B cell (primary cell): Measurements from ENCODE around the gene CLCN5. TPM values are rescaled to one million over a fixed set of nuclear protein-coding genes. Genes with fewer than 3 reads are reported as not detected.

Experiments
- ATAC-seq: fragments of 200-7000 bp; cut with Tn5 transposase; one replicate; pipeline ENCODE4 v1.10.0; 2021; ENCODE audit warnings: low read depth, mild to moderate bottlenecking, moderate number of reproducible peaks, moderate library complexity
- CTCF ChIA-PET: fragments of 350-600 bp; sonication (Branson Sonifier 250); formaldehyde crosslinking; loops from one replicate; lab custom pipeline; 2021; ENCODE audit warnings: antibody characterized with exemption, inconsistent platforms; lab: Charles Lee
- POLR2A ChIA-PET: fragments of 350-600 bp; sonication (Branson Sonifier 250); formaldehyde crosslinking; loops from one replicate; lab custom pipeline; 2021; ENCODE audit warnings: antibody characterized with exemption; lab: Charles Lee
- DNase-seq: peaks from one replicate; pipeline ENCODE4 v3.0.0; 2013
- H2AFZ ChIP-seq: 2 replicates; pipeline ENCODE4 v1.6.1; 2012; ENCODE audit warnings: mild to moderate bottlenecking, low read depth, low read length; ENCODE audit not compliant: insufficient read depth, poor library complexity, severe bottlenecking
- H3K27ac ChIP-seq, 2 donors: 1 replicate in 1 of 2; 2 replicates in 1 of 2; pipeline ENCODE4 v1.5.1; 2012 to 2013; ENCODE audit warnings: low read length in 2 of 2, mild to moderate bottlenecking in 2 of 2, moderate library complexity in 1 of 2
- H3K27me3 ChIP-seq, 4 experiments: fragments of 200-600 bp in 1 of 4; sonication (generic) in 1 of 4; replicated peaks in 1 of 4; 1 replicate in 2 of 4; 2 replicates in 2 of 4; pipeline versions ENCODE4 v1.6.1 to v1.7.0; 2013 to 2016; ENCODE audit warnings: low read length in 3 of 4, mild to moderate bottlenecking in 2 of 4, mixed read lengths in 1 of 4, moderate library complexity in 1 of 4; ENCODE audit not compliant: insufficient read depth in 4 of 4, control insufficient read depth in 3 of 4; ENCODE audit errors: control extremely low read depth in 1 of 4
- H3K36me3 ChIP-seq, 2 experiments: replicated peaks in 1 of 2; 1 replicate in 1 of 2; 2 replicates in 1 of 2; pipeline versions ENCODE4 v1.6.1 to v1.7.1; 2013; ENCODE audit warnings: low read length in 1 of 2; ENCODE audit not compliant: insufficient read depth in 2 of 2, control insufficient read depth in 1 of 2; ENCODE audit errors: control extremely low read depth in 1 of 2, extremely low read depth in 1 of 2
- H3K4me1 ChIP-seq, 2 donors: fragments of 200-600 bp in 1 of 2; sonication (generic) in 1 of 2; 1 replicate in 1 of 2; 2 replicates in 1 of 2; pipeline versions ENCODE4 v1.5.1 to v1.6.1; 2013 to 2017; ENCODE audit warnings: low read length in 2 of 2; ENCODE audit not compliant: control insufficient read depth in 2 of 2, insufficient read depth in 2 of 2
- H3K4me2 ChIP-seq: replicated peaks from 2 replicates; pipeline ENCODE3; 2012; ENCODE audit warnings: mild to moderate bottlenecking, low read depth, low read length; ENCODE audit not compliant: poor library complexity, severe bottlenecking
- H3K4me3 ChIP-seq, 5 experiments: fragments of 200-600 bp in 1 of 5; sonication (generic) in 1 of 5; 1 replicate in 3 of 5; 2 replicates in 2 of 5; pipeline versions ENCODE4 v1.5.1 to v1.7.0; 2011 to 2016; ENCODE audit warnings: low read length in 4 of 5, mild to moderate bottlenecking in 4 of 5, low read depth in 2 of 5, control low read depth in 1 of 5, moderate library complexity in 1 of 5; ENCODE audit not compliant: insufficient read depth in 1 of 5; ENCODE audit errors: control extremely low read depth in 1 of 5, extremely low read depth in 1 of 5
- H3K79me2 ChIP-seq: fragments of 200-600 bp; sonication (generic); one replicate; pipeline ENCODE4 v1.6.0; 2016; ENCODE audit warnings: low read length; ENCODE audit not compliant: control insufficient read depth, insufficient read depth
- H3K9ac ChIP-seq: fragments of 200-600 bp; sonication (generic); 2 replicates; pipeline ENCODE4 v1.6.1; 2017; ENCODE audit warnings: mild to moderate bottlenecking, low read length, moderate library complexity
- H3K9me3 ChIP-seq, 3 donors: one replicate each; pipeline versions ENCODE4 v1.6.1 to v1.7.1; 2013; ENCODE audit warnings: low read length in 2 of 3; ENCODE audit not compliant: control insufficient read depth in 2 of 3, insufficient read depth in 1 of 3; ENCODE audit errors: control extremely low read depth in 1 of 3
- H4K20me1 ChIP-seq: 2 replicates; pipeline ENCODE4 v1.6.0; 2012; ENCODE audit warnings: mild to moderate bottlenecking, low read length; ENCODE audit not compliant: insufficient read depth, control insufficient read depth, poor library complexity, severe bottlenecking
- H3K27ac Mint-ChIP-seq: one replicate; pipeline ENCODE4 v1.8.0; 2021; ENCODE audit warnings: mixed read lengths
- H3K27me3 Mint-ChIP-seq: one replicate; pipeline ENCODE4 v1.8.0; 2021; ENCODE audit warnings: mixed read lengths
- H3K4me1 Mint-ChIP-seq: one replicate; pipeline ENCODE4 v1.8.0; 2021; ENCODE audit warnings: mixed read lengths
- H3K4me3 Mint-ChIP-seq: one replicate; pipeline ENCODE4 v1.8.0; 2021; ENCODE audit warnings: mixed read lengths
- H3K9me3 Mint-ChIP-seq: one replicate; pipeline ENCODE4 v1.8.0; 2022; ENCODE audit warnings: mixed read lengths; ENCODE audit not compliant: insufficient read depth
- EZH2 ChIP-seq: IDR thresholded peaks from 2 replicates; pipeline ENCODE4 v1.6.1; 2012; ENCODE audit warnings: borderline replicate concordance, low read depth, mild to moderate bottlenecking, moderate library complexity, low read length; ENCODE audit not compliant: insufficient read depth, poor library complexity, severe bottlenecking
- WGBS: methylation state at CpG from one replicate; pipeline ENCODE4 v1.1.5; 2013; ENCODE audit warnings: missing lambda C conversion rate; ENCODE audit not compliant: insufficient coverage; 5-methylcytosine and 5-hydroxymethylcytosine counted together
- intact Hi-C: fragments of 100-400 bp; cut with micrococcal nuclease; formaldehyde crosslinking; loops from one replicate; pipeline ENCODE4 v1.10.0; 2022
- polyA plus RNA-seq: library from polyadenylated mRNA; depleted of rRNA; stranded (reverse); fragments of >200 nt; gene quantifications from 2 replicates; pipeline ENCODE4 v1.2.3, GENCODE V29; 2012
- small RNA-seq: library from RNA; depleted of rRNA; stranded (forward); fragments of <200 nt; gene quantifications from one replicate; pipeline ENCODE3, GENCODE V24; 2012; ENCODE audit warnings: low replicate concordance, low read depth; ENCODE audit not compliant: insufficient read length
- total RNA-seq, 2 donors: library from RNA; stranded (reverse); fragments of 120-200 nt in 1 of 2; gene quantifications; 1 replicate in 1 of 2; 2 replicates in 1 of 2; pipeline versions ENCODE4 v1.2.3 to v1.2.4, GENCODE V29; 2013 to 2022

The CLCN5 gene
- total and polyA plus RNA-seq, 2 donors (not counting 1 experiment from before 2014, with no cell fraction given) = 0.55 to 3.6 TPM

GRCh38 chrX:50147972-50148371, 225.6 kb downstream of the CLCN5 start:
- no peaks in the 10 kb centered on the region for H3K9me3 ChIP-seq
- CTCF ChIA-PET = no interaction called here
- ATAC-seq (no peak), DNase-seq (no peak)
- WGBS = 100% methylated on average over 1 of the region's 7 CpGs
- H2AFZ ChIP-seq = no peak overlapping the region
- H3K4me3 ChIP-seq = no peak overlapping the region
- Mint-ChIP-seq H3K27ac (no peak overlapping the region), H3K27me3 (peaks cover 3% of the 10 kb centered on the region), H3K4me1 (no peaks in the 10 kb centered on the region), H3K4me3 (no peak overlapping the region), H3K9me3 (no peaks in the 10 kb centered on the region)
- no peaks in the 10 kb centered on the region for H3K27me3 ChIP-seq
- no peaks in the 10 kb centered on the region for H3K4me1 ChIP-seq
- POLR2A ChIA-PET = no interaction called here
- no peak overlapping the region for H3K4me2 ChIP-seq
- no peaks in the 10 kb centered on the region for H4K20me1 ChIP-seq
- H3K79me2 ChIP-seq = no peaks in the 10 kb centered on the region
- no peak overlapping the region for H3K9ac ChIP-seq
- intact Hi-C loops = no loop called here
- H3K36me3 ChIP-seq = no peaks in the 10 kb centered on the region
- no peak overlapping the region for H3K27ac ChIP-seq
- no peak for TF ChIP-seq EZH2

Small RNA genes lying within 50 kb of the gene (small RNA-seq; reads per million reads assigned to genes)
- not detected for gene MIR188
- gene MIR362 = 3.8 reads per million, percentile 58 among the genes with 10 or more reads in this experiment
- gene MIR500A = 1.7 reads per million
- gene MIR500B = not detected
- gene MIR501 = 1.3 reads per million
- gene MIR502 = 1.5 reads per million
- gene MIR532 = 31.9 reads per million, percentile 92 among the genes with 10 or more reads in this experiment
- gene MIR660 = 8.2 reads per million, percentile 80 among the genes with 10 or more reads in this experiment
- not detected for gene RNU6-421P

Other genes with a start within 250 kb of the CLCN5 start
- gene PAGE1, start 226.6 kb upstream of the CLCN5 start, total RNA-seq = not detected in 2 replicates
- gene PAGE1, start 226.6 kb upstream of the CLCN5 start, polyA plus RNA-seq = not detected in 2 replicates
- not detected in 2 replicates for gene PAGE4, start 93.3 kb upstream of the CLCN5 start, total RNA-seq
- not detected in 2 replicates for gene PAGE4, start 93.3 kb upstream of the CLCN5 start, polyA plus RNA-seq
- 5.3 and 6.1 TPM in 2 replicates for gene USP27X, start 43.1 kb upstream of the CLCN5 start, total RNA-seq
- 1.6 TPM in 2 replicates for gene USP27X, start 43.1 kb upstream of the CLCN5 start, polyA plus RNA-seq